Measurements from ENCODE around the gene FAN1.
A peak's percentile ranks its signal among the peaks of the same experiment; 100 is the strongest.

The FAN1 gene

GRCh38 chr15:30921781-30922479, 18.2 kb downstream of the FAN1 start:
- DNase-seq, result no peak

GRCh38 chr15:30922480-30923311, 19.0 kb downstream of the FAN1 start:
- DNase-seq, result no peak

- no peak for DNase-seq
Measured at GRCh38 chr15:30923429-30923828, 19.7 kb downstream of the FAN1 start.

GRCh38 chr15:30924353-30924752, 20.6 kb downstream of the FAN1 start:
- no peak for DNase-seq

GRCh38 chr15:30925686-30926085, 22.0 kb downstream of the FAN1 start:
- no peak for DNase-seq

- no peak for DNase-seq
Measured at GRCh38 chr15:30926161-30926560, 22.4 kb downstream of the FAN1 start.

- DNase-seq, result no peak
Measured at GRCh38 chr15:30927148-30927761, 23.5 kb downstream of the FAN1 start.

- no peak for DNase-seq
Measured at GRCh38 chr15:30928076-30928475, 24.4 kb downstream of the FAN1 start.

GRCh38 chr15:30929064-30929669, 25.5 kb downstream of the FAN1 start:
- DNase-seq, result no peak

- no peak for DNase-seq
Measured at GRCh38 chr15:30929982-30930381, 26.3 kb downstream of the FAN1 start.

- DNase-seq, result no peak
Measured at GRCh38 chr15:30930422-30930821, 26.7 kb downstream of the FAN1 start.

- no peak for DNase-seq
Measured at GRCh38 chr15:30933293-30933692, 29.6 kb downstream of the FAN1 start.

GRCh38 chr15:30939161-30939560, 35.4 kb downstream of the FAN1 start:
- no peak for DNase-seq

- no peak for DNase-seq
Measured at GRCh38 chr15:30940359-30940758, 36.6 kb downstream of the FAN1 start.

- DNase-seq, result no peak
Measured at GRCh38 chr15:30941520-30941919, 37.8 kb downstream of the FAN1 start.

- no peak for DNase-seq
Measured at GRCh38 chr15:30943654-30944335, 40.1 kb downstream of the FAN1 start.

- no peak for DNase-seq
Measured at GRCh38 chr15:30953183-30953582, 49.5 kb downstream of the FAN1 start.

GRCh38 chr15:30953731-30954378, 50.1 kb downstream of the FAN1 start:
- peak; percentile 66 for DNase-seq

- DNase-seq, result no peak
Measured at GRCh38 chr15:30954674-30955073, 51.0 kb downstream of the FAN1 start.

GRCh38 chr15:30956216-30957124, 52.8 kb downstream of the FAN1 start:
- DNase-seq, result peak; percentile 7

- no peak for DNase-seq
Measured at GRCh38 chr15:30958219-30958618, 54.5 kb downstream of the FAN1 start.

Measured in OCI-M1 (cell line).